T-helper 22 cell (primary cell): ENCODE data around the gene ESYT1.
A peak's percentile ranks its signal among the peaks of the same experiment; 100 is the strongest.

Experiments
- DNase-seq: peaks from one replicate; pipeline ENCODE4 v3.0.0-alpha.2; 2020; ENCODE audit warnings: low read depth

ESYT1 gene

GRCh38 chr12:56189099-56189917 is 61.2 kb downstream of the ESYT1 start, which contains the start of gene SMARCC2:
SMARCC2 (minus strand) TSS chr12:56189483; CDS start chr12:56189461, 22 bp downstream.
- peak; percentile 79 for DNase-seq

- peak; percentile 49 for DNase-seq
These were observed 62.0 kb downstream of the ESYT1 start for GRCh38 chr12:56189918-56190694.

- DNase-seq = no peak
These were observed 62.7 kb downstream of the ESYT1 start for GRCh38 chr12:56190695-56191155.

GRCh38 chr12:56192582-56192981 is 64.5 kb downstream of the ESYT1 start:
- DNase-seq = no peak

GRCh38 chr12:56193025-56193578 is 65.0 kb downstream of the ESYT1 start:
- DNase-seq = peak; percentile 38
